NCI-H1092 (cell line): ENCODE measurements around the gene PIGZ.

Experiments
- DNase-seq: peaks from one replicate; lab custom pipeline; 2025; lab: John Stamatoyannopoulos, UW

Gene PIGZ

DNA sequence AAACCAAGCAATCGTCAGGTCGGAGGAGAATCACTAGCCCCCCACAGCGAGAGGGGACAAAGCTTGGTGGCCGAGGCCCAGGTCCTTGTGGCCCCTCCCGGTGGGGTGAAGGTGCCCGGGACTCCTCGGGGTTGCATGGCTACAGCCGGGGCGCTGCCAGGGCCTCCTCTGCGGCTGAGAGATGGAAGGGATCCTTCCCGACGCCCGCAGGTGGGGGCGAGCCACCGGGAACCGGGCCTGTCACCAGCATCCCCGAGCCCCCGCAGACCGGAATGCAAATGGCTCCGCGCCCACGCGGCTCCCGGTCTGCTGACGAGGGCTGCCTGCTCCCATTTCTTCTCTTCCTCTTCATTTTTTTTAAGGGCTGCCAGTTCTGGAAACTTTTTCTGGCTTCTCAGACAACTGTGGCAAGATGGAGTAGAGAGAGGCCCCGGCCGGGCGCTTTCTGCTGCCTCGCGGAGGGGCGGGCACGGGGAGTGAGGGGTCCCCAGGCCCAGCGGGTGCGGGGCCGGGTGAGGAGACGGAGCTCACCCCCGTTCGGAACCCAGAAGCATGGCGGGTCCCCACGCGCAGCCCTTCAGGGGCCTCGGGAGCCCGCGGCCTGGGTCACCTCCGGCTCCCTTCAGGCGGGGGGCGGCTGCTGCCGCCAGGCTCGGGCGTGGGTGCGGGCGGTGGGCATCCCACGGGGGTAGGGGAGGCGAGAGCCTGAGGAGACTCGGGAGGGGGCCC, 33.5 kb upstream of the PIGZ start:
- DNase-seq = no peak

DNA sequence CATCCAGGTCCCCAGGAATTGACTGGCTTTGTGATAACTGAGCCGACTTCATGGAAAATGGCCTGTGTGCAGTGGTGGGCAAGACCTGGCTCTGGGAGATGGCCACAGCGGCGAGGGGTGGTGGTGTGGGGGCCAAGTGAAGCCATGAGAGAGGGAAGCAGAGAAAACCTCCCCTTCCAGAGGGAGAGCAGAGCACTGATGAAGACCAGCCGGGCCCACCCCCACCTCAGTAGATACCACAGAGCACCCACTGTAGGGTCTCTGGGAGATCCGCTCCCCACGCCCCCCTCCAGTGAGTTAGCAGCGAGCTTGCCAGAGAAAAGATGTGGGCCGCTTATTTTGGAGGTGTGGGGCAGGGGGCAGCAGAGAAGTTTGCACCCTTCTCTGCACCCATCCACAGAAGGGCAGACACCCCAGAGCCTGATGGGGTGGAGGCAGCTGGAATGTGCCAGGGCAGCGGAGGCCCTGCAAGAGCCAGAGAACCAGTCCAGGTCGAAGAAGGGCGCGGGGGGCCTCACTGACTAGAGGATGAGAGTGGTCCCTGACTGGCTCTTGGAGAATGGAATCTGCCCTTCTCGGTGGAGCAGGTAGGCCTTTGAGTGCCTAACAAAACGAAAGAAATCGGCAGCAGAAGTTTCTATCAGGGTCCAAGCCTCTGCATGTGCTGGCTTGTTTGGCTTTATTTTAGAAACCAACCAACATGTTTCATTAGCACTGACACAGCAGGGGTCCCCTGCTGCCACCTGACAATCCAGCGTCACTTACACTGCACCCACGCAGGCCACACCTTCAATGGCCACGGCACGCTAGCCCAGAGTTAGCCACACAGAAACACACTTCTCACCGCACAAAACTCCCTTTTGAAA, 32.7 kb upstream of the PIGZ start:
- DNase-seq = no peak

DNA sequence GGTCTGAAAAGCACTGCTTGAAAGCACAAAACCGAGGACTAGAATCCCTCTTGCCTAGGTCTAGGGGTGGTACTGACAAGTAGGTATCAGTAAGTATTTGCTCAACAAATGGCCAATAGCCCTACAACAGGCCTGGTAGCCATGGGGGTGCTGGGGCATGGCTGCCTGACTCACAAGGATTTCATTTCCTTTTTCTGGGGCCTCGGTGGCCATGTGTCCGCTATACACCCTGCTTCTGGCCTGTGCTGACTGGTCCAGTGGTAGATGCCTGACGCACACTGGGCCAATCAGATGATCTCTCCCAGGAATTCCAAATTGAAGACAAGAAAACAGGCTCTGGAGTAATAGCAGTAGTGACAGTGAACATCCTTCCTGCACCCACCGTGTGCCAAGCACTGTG, 31.6 kb upstream of the PIGZ start:
- no peak for DNase-seq

DNA sequence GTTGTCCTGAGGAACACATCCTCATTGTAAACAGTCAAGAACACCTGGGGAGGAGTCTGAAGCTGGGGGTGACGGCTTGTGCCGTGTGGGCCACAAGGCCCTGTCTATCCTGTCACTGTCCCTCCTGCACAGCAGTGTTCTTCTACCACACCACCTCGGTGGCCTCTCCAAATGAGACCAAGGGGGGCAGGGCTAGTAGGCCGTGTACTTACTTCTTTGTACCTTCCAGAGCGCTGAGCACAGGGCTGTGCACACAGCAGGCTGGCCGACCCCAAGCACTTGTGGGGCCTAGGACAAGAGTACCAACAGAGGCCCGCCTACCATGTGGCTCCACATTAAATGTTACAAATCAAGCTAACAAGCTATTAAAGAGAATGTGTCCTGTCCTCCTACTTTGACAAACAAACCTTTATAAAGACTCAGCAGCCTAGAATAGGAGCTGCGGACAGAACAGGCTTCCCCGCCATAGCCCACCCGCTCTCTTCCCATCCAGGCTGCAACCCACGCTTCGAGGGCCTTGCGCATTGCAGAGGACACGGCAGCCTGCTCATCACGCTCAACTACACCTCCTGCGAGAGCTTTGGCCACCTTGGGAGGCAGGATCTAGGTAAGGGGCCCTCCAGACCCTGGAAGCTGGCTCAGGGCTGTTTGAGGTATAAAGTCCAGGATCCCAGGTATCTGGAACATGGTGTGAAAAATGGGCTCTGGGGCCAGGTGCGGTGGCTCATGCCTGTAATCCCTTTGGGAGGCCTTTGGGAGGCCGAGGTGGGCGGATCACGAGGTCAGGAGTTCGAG, 30.5 kb upstream of the PIGZ start:
- no peak for DNase-seq

DNA sequence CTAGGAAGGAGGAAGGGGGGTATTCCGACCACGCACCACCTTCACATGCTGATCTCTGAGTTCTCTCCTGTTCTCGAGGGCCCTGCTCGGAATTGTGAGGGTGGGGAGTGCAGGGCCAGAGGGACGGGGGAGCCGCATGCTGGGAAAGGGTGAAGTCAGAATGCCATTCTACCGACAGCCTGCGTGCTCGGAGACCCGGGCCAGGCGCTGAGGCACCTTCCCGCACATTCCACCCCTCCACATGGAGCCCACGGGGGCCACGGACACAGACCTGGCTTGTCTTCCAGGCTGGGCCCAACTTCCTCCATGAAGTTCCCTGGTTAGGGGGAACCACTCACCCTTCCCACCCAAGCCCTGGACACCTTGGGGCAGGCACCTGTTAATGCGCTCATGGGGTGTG, 28.7 kb upstream of the PIGZ start:
- no peak for DNase-seq

DNA sequence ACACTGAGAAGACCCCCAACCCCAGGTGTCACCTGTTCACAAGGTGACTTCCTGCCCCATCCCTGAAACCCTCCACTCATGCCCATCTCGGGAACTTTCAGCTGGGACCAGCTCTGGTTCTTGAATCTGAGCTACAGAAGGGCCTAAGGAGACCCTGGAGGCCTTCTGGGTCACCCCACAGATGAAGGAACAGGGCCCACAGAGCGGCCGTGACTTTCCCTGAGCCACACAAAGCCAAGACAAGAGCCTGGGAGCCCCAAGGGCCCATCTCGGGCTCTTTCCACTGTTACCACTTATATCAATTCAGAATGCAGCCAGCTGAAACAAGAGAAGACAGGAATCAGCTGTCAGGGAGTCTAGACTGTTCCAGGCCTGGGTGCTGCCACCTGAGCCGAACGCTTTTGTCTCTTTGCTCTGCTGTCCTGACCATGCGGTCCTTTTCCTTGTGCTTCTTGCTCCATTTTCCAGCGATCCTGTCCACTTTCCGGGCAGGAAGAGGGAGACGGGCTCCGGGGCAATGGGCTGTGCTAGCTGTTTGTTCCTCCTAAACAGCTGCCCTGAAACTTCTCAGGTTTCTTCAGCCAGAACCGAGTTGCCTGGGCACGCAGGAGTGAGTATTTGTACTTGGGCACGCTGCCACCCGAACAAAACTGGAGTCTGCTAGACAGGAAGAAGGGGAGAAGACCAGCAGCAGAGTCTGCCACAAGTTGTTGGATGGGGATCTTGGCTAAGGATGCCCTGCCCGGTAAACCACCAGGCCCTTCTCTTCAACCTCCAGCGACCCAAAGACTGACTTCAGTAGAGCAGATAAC, 28.0 kb upstream of the PIGZ start:
- peak; percentile 56 for DNase-seq

DNA sequence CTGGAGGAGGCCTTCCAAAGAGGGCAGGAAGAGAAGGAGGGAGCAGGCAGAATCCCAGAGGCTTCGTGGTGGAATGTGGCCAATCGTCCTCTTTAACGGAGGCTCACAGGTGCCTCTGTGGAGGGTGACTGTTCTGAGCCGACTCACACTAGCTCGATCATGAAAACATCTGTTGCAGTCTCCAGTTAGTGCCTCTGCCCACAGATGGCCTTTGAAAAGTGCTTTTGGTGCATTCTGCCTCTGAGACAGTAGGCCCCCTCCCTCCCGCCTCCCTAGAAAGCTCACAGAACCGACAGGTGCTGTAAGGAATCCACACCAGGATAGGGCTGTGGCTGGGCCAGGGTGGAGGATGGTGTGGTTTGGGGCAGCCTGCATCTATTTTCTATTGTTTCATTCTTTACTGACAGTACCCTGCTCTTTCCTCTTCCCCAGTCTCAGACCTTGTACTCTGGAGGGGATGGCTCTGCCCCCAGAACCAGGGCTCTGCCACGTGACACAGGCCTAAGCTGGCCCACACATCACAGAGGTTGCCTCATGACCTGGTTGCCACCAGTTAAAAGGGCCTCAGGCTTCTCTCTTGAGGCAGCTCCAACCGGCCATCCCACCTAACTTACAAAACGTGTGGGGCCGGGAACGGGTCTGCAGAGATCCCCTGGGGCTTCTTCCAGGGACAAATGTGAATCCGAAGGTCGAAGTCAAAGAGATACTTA, 27.2 kb upstream of the PIGZ start:
- no peak for DNase-seq

DNA sequence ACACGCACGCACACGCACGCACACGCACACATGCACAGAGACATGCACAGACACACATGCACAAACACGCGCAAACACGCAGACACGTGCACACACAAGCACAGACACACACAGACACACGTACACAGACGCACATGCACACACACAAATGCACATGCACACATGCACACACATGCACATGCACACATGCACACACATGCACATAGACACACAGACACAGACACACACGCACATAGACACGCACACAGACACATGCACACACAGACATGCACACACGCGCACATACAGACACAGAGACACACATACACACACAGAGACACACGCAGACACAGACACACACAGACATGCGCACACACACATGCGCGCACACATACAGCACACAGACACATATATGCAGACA, 26.4 kb upstream of the PIGZ start:
- DNase-seq = no peak

DNA sequence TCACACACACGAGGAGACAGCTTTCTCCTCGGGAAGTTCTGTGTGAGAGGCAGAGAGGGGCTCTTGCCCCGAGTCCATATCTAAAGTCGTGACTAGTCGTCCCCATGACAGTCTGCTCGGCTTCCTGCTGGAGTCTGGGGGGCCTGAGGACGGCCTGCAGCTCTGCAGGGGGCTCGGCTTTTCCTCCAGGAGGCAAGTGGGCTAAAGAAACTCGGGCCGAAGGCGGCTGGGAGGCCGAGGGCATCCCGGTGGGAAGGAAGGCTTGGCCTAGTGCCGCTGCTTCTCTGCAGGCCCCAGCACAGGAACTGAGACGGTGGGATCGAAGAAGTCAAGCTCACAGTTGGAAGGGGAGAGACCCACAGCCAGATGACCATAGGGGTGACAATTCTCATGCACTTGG, 25.4 kb upstream of the PIGZ start:
- no peak for DNase-seq

DNA sequence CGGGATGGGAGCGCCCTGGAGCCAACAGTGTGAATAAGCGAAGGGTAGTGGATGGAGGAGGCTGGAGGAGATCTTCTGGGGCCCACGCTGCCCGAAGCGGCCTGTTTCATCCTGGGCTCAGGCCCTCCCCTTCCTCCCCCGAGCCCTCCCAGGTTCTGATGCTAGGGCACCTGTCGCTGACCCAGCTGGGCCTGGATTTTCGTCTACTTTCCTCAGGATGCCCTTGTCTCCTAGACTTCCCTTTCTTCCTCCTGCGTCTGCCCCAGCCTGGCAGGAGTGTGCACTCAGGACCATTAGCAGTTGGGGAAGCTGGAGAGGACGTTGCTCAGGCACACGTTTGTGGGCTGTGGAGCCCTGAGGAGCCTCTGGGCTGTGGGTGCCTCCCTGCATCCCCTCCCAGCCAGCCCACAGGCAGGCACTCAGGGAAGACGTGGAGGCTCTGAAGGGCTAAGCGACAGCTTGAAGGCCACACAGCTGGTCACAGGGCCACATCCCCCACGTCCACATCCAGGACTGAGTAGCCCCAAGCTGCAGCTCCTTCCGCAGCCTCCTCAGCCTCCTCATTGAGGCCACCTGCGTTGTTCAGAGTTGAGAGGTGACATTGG, 23.9 kb upstream of the PIGZ start:
- no peak for DNase-seq

DNA sequence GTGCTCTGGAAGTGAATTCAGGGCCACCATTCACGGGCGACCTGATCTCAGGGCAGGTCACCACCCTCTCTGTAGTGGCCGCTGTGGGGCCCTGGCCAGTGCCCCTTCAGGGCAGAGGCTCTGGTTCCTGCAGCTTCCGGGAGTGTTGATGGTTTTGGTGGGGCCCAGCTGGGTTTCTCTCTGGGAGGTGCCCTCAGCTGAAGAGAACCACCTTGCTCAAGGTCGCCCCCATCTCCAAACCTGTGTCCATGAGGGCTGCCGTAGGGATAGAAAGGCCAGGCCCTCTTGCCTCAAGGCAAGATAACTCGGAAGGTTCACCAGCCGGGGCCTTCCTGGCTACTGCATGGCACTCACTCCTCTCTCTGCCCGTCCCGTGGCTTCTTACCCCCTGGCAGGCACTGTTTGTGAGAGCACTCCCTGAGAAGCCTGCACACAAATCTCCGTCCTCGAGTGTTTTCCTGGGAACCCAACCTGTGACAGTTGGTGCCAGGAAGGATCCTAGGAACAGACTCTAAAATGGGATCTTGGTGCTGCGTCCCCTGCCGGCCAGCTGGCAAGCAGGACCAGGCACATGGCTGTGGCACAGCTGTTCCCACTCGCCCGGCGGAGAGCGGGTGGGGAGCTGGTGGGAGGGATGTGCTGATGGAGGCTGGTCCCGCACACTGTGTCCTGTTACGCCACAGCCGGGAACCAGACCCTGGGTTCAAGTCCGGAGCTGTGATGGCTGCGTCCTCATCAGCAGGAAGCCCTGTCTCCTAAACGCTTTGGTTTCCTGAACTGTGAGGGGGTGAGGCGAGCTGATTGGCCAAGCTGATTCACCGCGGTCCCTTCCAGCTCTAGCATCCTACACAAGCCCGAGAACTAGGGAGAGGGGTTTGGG, 23.2 kb upstream of the PIGZ start:
- no peak for DNase-seq

DNA sequence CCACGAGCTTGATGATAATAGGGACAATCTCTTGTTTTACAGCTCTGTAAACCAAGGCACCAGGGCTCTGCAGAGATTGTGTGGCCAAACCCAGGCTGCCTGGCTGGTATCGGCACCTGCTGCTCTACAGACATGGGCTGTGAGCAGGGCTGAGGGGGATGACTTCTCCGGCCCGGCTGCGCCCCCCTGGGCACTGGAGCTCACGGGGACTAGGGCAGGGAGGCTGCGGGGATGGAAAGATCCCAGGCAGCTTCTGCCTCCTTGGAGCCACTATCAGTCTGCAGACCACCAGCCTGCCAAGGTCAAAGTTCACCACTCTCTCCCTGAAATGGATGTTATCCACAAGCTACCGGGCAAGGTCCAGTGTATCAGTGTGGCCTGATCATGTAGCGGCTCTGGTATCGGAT, 22.0 kb upstream of the PIGZ start:
- no peak for DNase-seq

DNA sequence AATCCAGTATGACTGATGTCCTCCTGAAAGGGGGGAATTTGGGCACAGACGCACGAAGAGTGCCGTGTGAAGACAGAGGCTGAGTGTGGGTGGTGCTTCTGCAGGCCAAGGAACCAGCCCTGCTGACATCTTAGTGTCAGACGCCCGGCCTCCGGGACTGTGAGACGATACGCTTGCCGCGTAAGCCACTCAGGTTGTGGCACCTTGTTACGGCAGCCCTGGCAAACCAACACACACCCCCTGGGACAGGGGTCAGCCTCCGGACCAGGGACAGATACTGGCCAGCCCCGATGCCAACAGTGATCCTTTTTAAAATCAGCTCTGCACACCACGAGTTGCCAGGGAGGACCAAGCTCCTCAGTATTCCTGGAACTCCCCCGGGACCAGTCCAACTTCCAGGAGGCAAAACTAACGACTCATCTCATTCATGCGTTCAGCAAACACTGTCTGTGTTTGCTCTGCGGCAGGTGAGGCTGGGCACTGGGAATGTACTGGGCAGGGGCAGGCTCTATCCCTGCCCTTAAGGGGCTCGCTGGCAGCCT, 21.2 kb upstream of the PIGZ start:
- DNase-seq = peak; percentile 52

DNA sequence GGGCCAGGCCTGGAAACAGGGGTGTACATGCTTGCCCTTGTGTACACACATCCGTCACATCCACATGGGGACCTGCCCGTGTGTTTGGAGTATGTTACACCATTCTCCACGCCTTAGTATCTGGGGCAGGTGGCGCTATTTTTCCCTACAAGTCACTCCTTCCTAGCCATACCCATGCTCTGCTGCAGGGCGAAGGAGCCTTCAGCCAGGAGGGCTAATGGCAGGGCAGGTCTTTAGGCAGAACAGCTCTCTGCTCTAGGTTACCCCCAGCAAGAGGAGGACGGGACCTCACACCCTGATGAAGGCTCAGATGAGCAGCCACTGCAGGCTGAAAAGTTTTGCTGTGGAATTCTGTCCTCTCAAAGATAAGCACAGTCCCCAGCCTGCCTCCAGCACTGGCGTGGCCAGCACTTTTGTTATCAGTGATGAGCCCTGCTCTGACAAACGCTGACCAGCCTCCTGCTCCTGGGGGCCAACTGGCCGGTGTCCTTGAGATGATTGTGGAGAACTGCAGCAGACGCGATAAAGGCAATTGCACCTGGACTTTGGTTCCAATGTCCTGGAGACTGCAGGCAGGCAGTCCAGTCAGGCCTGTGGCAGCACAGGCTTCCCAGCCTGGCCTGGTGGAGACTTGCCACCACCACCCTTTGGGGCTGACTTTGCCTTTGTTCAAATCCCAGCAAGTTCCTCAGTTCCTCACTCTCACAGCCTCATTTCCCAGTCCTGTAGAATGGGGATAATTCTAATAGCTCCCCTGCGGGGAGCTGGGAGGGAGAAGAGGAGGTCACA, 19.8 kb upstream of the PIGZ start:
- no peak for DNase-seq

DNA sequence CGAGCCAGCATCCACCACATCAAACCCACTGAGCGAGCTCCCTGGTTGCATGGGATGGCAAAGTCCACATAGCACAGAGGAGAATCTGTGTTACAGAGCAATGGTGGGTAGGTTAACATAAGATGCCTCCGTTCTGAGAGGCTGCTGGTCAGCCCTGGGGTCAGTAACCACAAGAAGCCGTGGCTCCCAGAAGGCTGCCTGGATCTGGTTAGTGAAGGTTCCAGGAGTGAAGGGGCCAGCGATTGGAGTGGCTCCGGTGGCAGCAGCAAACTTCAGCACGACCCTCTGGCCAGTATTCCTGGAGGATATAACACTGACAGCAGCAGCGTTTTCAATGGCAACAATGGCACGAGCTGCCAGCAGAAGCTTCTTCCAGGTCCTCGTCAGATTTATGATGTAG, 18.4 kb upstream of the PIGZ start:
- no peak for DNase-seq

DNA sequence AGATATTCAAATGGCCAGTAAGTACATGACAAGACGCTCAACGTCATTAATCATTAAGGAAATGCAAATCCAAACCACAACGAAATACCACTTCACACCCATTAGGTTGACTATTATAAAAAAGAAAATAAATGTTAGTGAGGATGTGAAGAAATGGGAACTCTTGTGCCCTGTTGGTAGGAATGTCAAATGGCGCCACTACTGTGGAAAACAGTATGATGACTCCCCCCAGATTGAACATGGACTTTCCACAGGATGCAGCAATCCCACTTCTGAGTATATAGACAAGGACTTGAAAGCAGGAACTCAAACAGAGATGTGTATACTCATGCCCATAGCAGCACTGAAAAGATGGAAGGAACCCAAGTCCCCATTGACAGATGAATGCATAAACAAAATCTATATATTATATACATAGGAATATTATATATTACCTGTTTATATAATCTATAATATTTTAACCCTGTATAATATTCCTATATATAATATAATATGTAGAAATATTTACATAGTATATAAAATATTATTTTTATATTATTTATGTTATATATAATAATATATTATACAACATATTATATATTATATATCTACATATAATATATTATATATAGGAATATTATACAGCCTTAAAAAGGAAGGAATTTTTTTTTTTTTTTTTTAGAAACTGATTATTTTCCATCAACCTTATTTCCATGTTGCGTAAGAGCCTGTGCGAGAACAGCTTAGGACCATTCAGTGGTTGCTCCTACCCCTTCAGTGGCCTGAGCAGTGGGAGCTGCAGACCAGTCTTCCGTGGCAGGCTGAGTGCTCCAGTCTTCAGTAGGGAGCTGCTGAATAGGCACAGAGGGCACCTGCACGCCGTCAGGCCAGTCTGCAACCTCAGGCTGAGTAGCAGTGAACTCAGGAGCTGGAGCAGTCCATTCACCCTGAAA, 17.6 kb upstream of the PIGZ start:
- DNase-seq = no peak

DNA sequence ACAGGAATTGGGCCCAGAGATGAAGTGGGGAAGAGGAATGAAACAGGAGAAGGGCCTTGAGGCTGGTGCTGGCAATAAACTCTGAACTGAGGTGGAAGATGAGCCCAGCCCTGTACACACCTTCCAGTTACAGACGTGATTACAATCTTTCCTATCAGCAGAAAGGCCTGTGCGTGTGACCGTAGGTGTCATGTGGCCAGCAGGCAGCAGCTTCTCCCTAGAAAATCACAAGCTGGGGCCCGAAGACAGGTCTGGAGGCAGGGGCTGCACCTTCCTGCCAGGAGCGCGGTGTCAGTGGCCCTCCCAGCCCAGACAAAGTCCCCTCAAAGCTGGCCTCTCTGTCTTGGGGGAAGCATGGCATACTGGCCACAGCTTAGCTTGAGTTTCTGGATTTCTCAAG, 16.7 kb upstream of the PIGZ start:
- DNase-seq = no peak

DNA sequence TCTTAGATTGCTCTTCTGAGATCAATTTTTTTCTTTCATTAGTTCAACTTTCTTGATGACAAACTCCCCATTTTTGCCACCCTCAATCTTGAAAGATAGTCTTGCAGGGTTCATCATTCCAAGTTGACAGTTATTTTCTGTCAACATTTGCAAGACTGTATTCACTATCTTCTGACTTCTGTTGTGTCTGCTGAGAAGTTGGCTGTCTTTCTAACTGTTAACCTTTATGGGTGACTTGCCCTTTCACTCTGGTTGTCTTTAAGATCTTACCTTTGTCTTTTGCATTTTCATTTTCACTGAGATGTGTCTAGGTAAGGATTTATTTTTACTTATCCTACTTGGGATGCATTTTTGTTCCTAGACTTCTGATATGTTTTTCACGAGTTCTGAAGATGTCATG, 14.6 kb upstream of the PIGZ start:
- DNase-seq = no peak
